B cell (primary cell): ENCODE results near the gene THADA. TPM values are rescaled to one million over a fixed set of nuclear protein-coding genes. Genes with fewer than 3 reads are reported as not detected.

Experiments used
- ATAC-seq: fragments of 200-7000 bp; cut with Tn5 transposase; one replicate; pipeline ENCODE4 v1.10.0; 2021; ENCODE audit warnings: low read depth, mild to moderate bottlenecking, moderate number of reproducible peaks, moderate library complexity
- CTCF ChIA-PET: fragments of 350-600 bp; sonication (Branson Sonifier 250); formaldehyde crosslinking; loops from one replicate; lab custom pipeline; 2021; ENCODE audit warnings: antibody characterized with exemption, inconsistent platforms; lab: Charles Lee
- POLR2A ChIA-PET: fragments of 350-600 bp; sonication (Branson Sonifier 250); formaldehyde crosslinking; loops from one replicate; lab custom pipeline; 2021; ENCODE audit warnings: antibody characterized with exemption; lab: Charles Lee
- DNase-seq: peaks from one replicate; pipeline ENCODE4 v3.0.0; 2013
- H2AFZ ChIP-seq: 2 replicates; pipeline ENCODE4 v1.6.1; 2012; ENCODE audit warnings: mild to moderate bottlenecking, low read depth, low read length; ENCODE audit not compliant: insufficient read depth, poor library complexity, severe bottlenecking
- H3K27ac ChIP-seq, 2 donors: 1 replicate in 1 of 2; 2 replicates in 1 of 2; pipeline ENCODE4 v1.5.1; 2012 to 2013; ENCODE audit warnings: low read length in 2 of 2, mild to moderate bottlenecking in 2 of 2, moderate library complexity in 1 of 2
- H3K27me3 ChIP-seq, 4 experiments: fragments of 200-600 bp in 1 of 4; sonication (generic) in 1 of 4; replicated peaks in 1 of 4; 1 replicate in 2 of 4; 2 replicates in 2 of 4; pipeline versions ENCODE4 v1.6.1 to v1.7.0; 2013 to 2016; ENCODE audit warnings: low read length in 3 of 4, mild to moderate bottlenecking in 2 of 4, mixed read lengths in 1 of 4, moderate library complexity in 1 of 4; ENCODE audit not compliant: insufficient read depth in 4 of 4, control insufficient read depth in 3 of 4; ENCODE audit errors: control extremely low read depth in 1 of 4
- H3K36me3 ChIP-seq, 2 experiments: replicated peaks in 1 of 2; 1 replicate in 1 of 2; 2 replicates in 1 of 2; pipeline versions ENCODE4 v1.6.1 to v1.7.1; 2013; ENCODE audit warnings: low read length in 1 of 2; ENCODE audit not compliant: insufficient read depth in 2 of 2, control insufficient read depth in 1 of 2; ENCODE audit errors: control extremely low read depth in 1 of 2, extremely low read depth in 1 of 2
- H3K4me1 ChIP-seq, 2 donors: fragments of 200-600 bp in 1 of 2; sonication (generic) in 1 of 2; 1 replicate in 1 of 2; 2 replicates in 1 of 2; pipeline versions ENCODE4 v1.5.1 to v1.6.1; 2013 to 2017; ENCODE audit warnings: low read length in 2 of 2; ENCODE audit not compliant: control insufficient read depth in 2 of 2, insufficient read depth in 2 of 2
- H3K4me2 ChIP-seq: replicated peaks from 2 replicates; pipeline ENCODE3; 2012; ENCODE audit warnings: mild to moderate bottlenecking, low read depth, low read length; ENCODE audit not compliant: poor library complexity, severe bottlenecking
- H3K4me3 ChIP-seq, 5 experiments: fragments of 200-600 bp in 1 of 5; sonication (generic) in 1 of 5; 1 replicate in 3 of 5; 2 replicates in 2 of 5; pipeline versions ENCODE4 v1.5.1 to v1.7.0; 2011 to 2016; ENCODE audit warnings: low read length in 4 of 5, mild to moderate bottlenecking in 4 of 5, low read depth in 2 of 5, control low read depth in 1 of 5, moderate library complexity in 1 of 5; ENCODE audit not compliant: insufficient read depth in 1 of 5; ENCODE audit errors: control extremely low read depth in 1 of 5, extremely low read depth in 1 of 5
- H3K79me2 ChIP-seq: fragments of 200-600 bp; sonication (generic); one replicate; pipeline ENCODE4 v1.6.0; 2016; ENCODE audit warnings: low read length; ENCODE audit not compliant: control insufficient read depth, insufficient read depth
- H3K9ac ChIP-seq: fragments of 200-600 bp; sonication (generic); 2 replicates; pipeline ENCODE4 v1.6.1; 2017; ENCODE audit warnings: mild to moderate bottlenecking, low read length, moderate library complexity
- H3K9me3 ChIP-seq, 3 donors: one replicate each; pipeline versions ENCODE4 v1.6.1 to v1.7.1; 2013; ENCODE audit warnings: low read length in 2 of 3; ENCODE audit not compliant: control insufficient read depth in 2 of 3, insufficient read depth in 1 of 3; ENCODE audit errors: control extremely low read depth in 1 of 3
- H4K20me1 ChIP-seq: 2 replicates; pipeline ENCODE4 v1.6.0; 2012; ENCODE audit warnings: mild to moderate bottlenecking, low read length; ENCODE audit not compliant: insufficient read depth, control insufficient read depth, poor library complexity, severe bottlenecking
- H3K27ac Mint-ChIP-seq: one replicate; pipeline ENCODE4 v1.8.0; 2021; ENCODE audit warnings: mixed read lengths
- H3K27me3 Mint-ChIP-seq: one replicate; pipeline ENCODE4 v1.8.0; 2021; ENCODE audit warnings: mixed read lengths
- H3K4me1 Mint-ChIP-seq: one replicate; pipeline ENCODE4 v1.8.0; 2021; ENCODE audit warnings: mixed read lengths
- H3K4me3 Mint-ChIP-seq: one replicate; pipeline ENCODE4 v1.8.0; 2021; ENCODE audit warnings: mixed read lengths
- H3K9me3 Mint-ChIP-seq: one replicate; pipeline ENCODE4 v1.8.0; 2022; ENCODE audit warnings: mixed read lengths; ENCODE audit not compliant: insufficient read depth
- EZH2 ChIP-seq: IDR thresholded peaks from 2 replicates; pipeline ENCODE4 v1.6.1; 2012; ENCODE audit warnings: borderline replicate concordance, low read depth, mild to moderate bottlenecking, moderate library complexity, low read length; ENCODE audit not compliant: insufficient read depth, poor library complexity, severe bottlenecking
- WGBS: methylation state at CpG from one replicate; pipeline ENCODE4 v1.1.5; 2013; ENCODE audit warnings: missing lambda C conversion rate; ENCODE audit not compliant: insufficient coverage; 5-methylcytosine and 5-hydroxymethylcytosine counted together
- intact Hi-C: fragments of 100-400 bp; cut with micrococcal nuclease; formaldehyde crosslinking; loops from one replicate; pipeline ENCODE4 v1.10.0; 2022
- polyA plus RNA-seq: library from polyadenylated mRNA; depleted of rRNA; stranded (reverse); fragments of >200 nt; gene quantifications from 2 replicates; pipeline ENCODE4 v1.2.3, GENCODE V29; 2012
- total RNA-seq, 2 donors: library from RNA; stranded (reverse); fragments of 120-200 nt in 1 of 2; gene quantifications; 1 replicate in 1 of 2; 2 replicates in 1 of 2; pipeline versions ENCODE4 v1.2.3 to v1.2.4, GENCODE V29; 2013 to 2022
- TF ChIP-seq, protein P1 (sequence below): fragments of 200-600 bp; IDR thresholded peaks from one replicate; pipeline ENCODE4 v1.8.0; 2022; ENCODE audit warnings: antibody characterized with exemption, mild to moderate bottlenecking

The THADA gene
- total and polyA plus RNA-seq, 2 donors (not counting 1 experiment from before 2014, with no cell fraction given): 17.6 to 48.5 TPM

DNA sequence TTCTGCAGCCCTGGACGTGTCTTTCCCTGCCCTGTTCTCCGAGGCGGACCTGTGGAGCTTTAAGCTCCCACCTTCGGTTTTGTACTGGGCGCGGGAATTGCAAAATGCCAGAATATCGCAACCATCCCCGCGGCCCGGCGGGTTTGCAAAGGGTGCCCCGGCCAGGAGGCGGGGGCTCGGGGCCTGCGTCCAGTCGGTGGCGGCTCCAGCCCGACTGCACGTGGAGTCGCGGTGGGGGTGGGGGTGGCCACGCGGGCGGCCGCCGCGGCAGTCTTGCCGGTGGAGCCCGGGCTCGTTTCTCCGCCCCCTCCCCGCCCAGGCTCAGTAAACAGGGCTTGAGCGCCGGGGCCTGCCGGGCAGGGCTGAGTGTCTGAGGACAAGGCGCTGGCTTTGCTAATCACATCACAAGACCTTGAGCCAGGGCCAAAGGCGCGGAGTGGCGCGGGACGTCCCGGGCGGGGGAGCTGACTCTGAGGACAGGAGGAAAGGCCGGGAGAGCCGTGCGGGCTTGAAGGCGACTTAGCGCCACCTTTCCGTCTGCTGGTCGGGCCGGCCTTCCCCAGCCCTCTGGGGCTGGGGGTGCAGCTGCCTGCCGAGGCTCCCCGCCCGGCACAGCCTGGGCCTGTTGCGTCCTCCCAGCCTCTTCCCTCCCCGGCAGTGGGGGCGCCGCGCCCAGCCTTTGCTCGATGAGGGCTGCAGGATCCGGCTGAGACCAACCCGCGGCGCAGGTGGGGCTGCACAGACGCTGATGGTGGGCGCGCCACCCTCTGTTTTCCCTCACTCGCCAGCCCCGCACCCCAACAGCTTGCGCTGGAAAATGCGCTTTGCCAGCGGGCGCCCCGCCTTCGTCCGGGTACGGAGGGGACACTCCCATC, 368.6 kb downstream of the THADA start:
- Histone ChIP-seq H2AFZ (peak overlapping the region; percentile 73), H3K4me1 (peaks cover 30 to 50% of the 10 kb centered on the region in 2 donors), H3K4me2 (peak overlapping the region; percentile 85), H4K20me1 (peaks cover 34% of the 10 kb centered on the region), H3K27ac (peak overlapping the region; percentile 87 to 90), H3K36me3 (peaks cover 0 to 40% of the 10 kb centered on the region in 2 experiments), H3K27me3 (no peaks in the 10 kb centered on the region), H3K9ac (peak overlapping the region; percentile 88), H3K9me3 (no peaks in the 10 kb centered on the region), H3K79me2 (peaks cover 69% of the 10 kb centered on the region), H3K4me3 (peak overlapping the region; percentile 28 to 93 (median 92))
- peak; percentile 83 for DNase-seq
- H3K27ac Mint-ChIP-seq: peak overlapping the region; percentile 97
- TF ChIP-seq, protein P1, sequence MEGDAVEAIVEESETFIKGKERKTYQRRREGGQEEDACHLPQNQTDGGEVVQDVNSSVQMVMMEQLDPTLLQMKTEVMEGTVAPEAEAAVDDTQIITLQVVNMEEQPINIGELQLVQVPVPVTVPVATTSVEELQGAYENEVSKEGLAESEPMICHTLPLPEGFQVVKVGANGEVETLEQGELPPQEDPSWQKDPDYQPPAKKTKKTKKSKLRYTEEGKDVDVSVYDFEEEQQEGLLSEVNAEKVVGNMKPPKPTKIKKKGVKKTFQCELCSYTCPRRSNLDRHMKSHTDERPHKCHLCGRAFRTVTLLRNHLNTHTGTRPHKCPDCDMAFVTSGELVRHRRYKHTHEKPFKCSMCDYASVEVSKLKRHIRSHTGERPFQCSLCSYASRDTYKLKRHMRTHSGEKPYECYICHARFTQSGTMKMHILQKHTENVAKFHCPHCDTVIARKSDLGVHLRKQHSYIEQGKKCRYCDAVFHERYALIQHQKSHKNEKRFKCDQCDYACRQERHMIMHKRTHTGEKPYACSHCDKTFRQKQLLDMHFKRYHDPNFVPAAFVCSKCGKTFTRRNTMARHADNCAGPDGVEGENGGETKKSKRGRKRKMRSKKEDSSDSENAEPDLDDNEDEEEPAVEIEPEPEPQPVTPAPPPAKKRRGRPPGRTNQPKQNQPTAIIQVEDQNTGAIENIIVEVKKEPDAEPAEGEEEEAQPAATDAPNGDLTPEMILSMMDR: no peak
- TF ChIP-seq EZH2: no peak
- ATAC-seq: peak; percentile 21
- WGBS: under 1% methylated on average over 77 of the region's 77 CpGs
- peaks cover 46% of the 10 kb centered on the region for H3K4me1 Mint-ChIP-seq
- H3K4me3 Mint-ChIP-seq: peak overlapping the region; percentile 98
- CTCF ChIA-PET: interaction anchor here (0.6 to 21.8 kb wide), 14 partner anchors 8 to 535 kb away, joined by 3 to 650 read pairs (median 52); no protein-coding TSS in a partner anchor
- intact Hi-C loops: loop anchor here (1.0 to 5.0 kb wide), 6 partner anchors 8 to 415 kb away; no protein-coding TSS in a partner anchor
- POLR2A ChIA-PET: interaction anchor here (0.5 to 13.4 kb wide), 24 partner anchors 7 to 1091 kb away, joined by 3 to 561 read pairs (median 8); no protein-coding TSS in a partner anchor
- H3K9me3 Mint-ChIP-seq: no peaks in the 10 kb centered on the region
- no peaks in the 10 kb centered on the region for H3K27me3 Mint-ChIP-seq
